Measurements from ENCODE around the gene SEC24B.

SEC24B gene

GRCh38 chr4:109588176-109588575, 154.6 kb downstream of the SEC24B start:
- no peak for DNase-seq

- no peak for DNase-seq
Measured at GRCh38 chr4:109589119-109589518, 155.5 kb downstream of the SEC24B start.

- no peak for DNase-seq
Measured at GRCh38 chr4:109589605-109590004, 156.0 kb downstream of the SEC24B start.

Measured in SIG-M5 (cell line).